GM18502 (cell line): ENCODE results near the gene GPR143.

Experiments
- ATAC-seq: cut with Tn5 transposase; IDR thresholded peaks from one replicate; pipeline ENCODE4 v1.9.1; 2021; ENCODE audit warnings: mild to moderate bottlenecking; ENCODE audit not compliant: unreplicated experiment, poor library complexity

Gene GPR143

GRCh38 chrX:9677098-9677739 lies 88.4 kb downstream of the GPR143 start:
- peak; percentile 98 for ATAC-seq

- ATAC-seq: no peak
These were observed 88.9 kb downstream of the GPR143 start for GRCh38 chrX:9676738-9677097.

GRCh38 chrX:9676306-9676705 lies 89.3 kb downstream of the GPR143 start:
- no peak for ATAC-seq
